Renal pelvis (tissue), 4 donors: ENCODE data around the gene PPP1R13B. TPM values are rescaled to one million over a fixed set of nuclear protein-coding genes. Genes with fewer than 3 reads are reported as not detected.

ENCODE experiments used
- DNase-seq: peaks from one replicate; pipeline ENCODE4 v3.0.0-alpha.2; 2013
- polyA plus RNA-seq, 3 donors: library from polyadenylated mRNA; unstranded; fragments of 120-200 nt; gene quantifications; one replicate each; pipeline ENCODE4 v1.2.1, GENCODE V29; 2013; ENCODE audit not compliant: insufficient read length in 3 of 3

PPP1R13B gene
- polyA plus RNA-seq, 3 donors, result 29.6 to 43.6 (median 41.0) TPM

DNA sequence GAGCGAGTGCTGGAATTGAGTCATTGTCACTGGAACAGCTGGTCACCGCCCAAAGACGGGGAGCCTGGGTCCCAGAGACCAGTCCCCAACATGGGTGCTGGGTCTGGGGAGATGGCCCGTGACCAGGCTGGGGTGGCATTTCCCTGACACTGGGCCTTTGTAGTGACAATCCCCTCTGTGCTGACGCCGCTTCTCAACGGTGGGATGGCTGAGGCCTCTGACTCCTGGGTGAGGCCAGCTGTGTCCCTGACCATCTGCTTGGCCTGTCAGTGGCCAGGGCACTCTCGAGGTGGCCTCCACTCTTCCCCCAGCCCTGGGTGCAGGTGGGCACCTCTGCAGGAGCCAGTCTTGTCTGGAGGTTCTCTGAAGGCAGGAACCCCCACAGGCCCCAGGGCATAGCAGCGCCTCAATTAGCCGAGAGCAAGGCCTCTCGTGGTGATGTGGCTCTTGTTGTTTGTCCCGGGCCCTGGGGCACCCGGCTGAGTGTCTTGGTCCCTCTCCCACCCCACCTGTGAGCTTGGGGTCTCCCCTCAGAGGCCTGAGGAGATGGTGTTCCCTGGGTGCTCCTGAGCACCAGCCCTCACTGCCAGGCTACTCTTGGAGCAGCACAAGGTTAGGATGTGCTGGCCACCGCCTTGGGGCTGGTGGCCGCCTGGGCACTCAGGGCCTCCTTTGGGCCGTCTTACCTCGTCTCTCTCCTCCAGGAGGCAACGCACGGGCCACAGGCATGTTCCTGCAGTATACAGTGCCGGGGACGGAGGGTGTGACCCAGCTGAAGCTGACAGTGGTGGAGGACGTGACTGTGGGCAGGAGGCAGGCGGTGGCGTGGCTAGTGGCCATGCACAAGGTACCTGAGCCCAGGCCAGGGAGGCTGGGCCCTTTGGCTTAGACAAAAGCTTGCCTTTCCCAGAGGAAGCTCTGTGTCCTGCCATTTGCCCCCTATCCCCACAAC lies 115.2 kb downstream of the PPP1R13B start:
- DNase-seq, result no peak

DNA sequence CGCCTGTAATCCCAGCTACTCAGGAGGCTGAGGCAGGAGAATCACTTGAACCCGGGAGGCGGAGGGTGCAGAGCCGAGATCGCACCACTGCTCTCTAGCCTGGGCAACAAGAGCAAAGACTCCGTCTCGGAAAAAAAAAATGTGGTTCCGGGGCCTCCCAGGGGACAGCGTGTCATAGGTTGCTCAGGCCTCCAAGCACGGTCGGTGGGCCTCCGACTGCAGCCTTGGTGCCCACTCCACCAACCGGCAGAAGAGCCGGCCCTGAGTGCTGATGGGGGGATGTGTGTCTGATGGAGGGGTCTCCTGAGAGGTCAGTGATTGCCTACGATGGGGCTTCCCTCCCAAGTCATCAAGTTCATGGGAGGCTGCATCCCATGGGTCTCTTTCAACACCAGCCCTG lies 115.9 kb downstream of the PPP1R13B start:
- no peak for DNase-seq

- DNase-seq, result no peak
These were observed 116.8 kb downstream of the PPP1R13B start for GRCh38 chr14:103730490-103731035.

- DNase-seq, result no peak
These were observed 117.6 kb downstream of the PPP1R13B start for GRCh38 chr14:103729496-103730448.

GRCh38 chr14:103728721-103729120 lies 118.7 kb downstream of the PPP1R13B start:
- DNase-seq, result no peak

DNA sequence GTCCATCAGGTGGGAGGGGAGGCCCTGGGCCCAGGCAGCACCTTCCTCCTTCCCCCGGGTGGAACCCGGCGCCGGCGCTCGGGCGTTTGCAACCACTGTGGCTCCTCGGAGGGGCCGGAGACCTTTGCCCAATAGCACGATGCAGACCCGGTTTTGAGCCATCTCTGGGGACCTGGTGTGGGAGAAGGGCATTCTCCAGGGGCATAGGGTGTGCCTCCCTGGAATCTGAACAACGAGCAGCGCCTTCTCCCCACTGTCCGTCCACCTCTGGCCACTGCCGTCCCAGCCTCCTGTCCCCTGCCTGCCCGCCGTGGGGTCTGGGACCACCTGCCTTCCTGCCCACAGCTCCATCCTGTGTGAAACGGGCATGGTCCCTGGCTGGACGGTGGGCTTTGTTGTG lies 119.2 kb downstream of the PPP1R13B start:
- no peak for DNase-seq

GRCh38 chr14:103727313-103727980 lies 119.9 kb downstream of the PPP1R13B start:
- DNase-seq, result no peak

DNA sequence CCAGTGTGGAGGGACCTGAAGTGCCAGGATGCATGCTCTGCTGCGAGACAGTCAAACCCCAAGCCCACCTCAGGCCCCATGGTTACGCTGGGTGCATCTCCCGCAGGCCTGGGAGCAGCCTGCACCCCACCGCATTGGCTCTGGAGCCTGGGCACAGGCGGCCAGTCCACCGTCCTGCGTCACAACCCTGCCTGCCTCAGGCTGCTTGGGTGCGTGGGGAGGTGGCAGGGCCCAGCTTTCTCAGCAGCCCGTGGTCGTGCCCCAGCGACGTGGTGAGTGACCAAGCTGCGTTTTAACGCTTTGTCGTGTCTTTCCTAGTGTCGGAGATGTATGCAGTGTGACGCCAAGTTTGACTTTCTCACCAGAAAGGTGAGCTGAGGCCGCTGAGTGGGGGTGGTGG lies 120.9 kb downstream of the PPP1R13B start:
- DNase-seq, result no peak

GRCh38 chr14:103725739-103726395 lies 121.5 kb downstream of the PPP1R13B start:
- DNase-seq, result no peak

DNA sequence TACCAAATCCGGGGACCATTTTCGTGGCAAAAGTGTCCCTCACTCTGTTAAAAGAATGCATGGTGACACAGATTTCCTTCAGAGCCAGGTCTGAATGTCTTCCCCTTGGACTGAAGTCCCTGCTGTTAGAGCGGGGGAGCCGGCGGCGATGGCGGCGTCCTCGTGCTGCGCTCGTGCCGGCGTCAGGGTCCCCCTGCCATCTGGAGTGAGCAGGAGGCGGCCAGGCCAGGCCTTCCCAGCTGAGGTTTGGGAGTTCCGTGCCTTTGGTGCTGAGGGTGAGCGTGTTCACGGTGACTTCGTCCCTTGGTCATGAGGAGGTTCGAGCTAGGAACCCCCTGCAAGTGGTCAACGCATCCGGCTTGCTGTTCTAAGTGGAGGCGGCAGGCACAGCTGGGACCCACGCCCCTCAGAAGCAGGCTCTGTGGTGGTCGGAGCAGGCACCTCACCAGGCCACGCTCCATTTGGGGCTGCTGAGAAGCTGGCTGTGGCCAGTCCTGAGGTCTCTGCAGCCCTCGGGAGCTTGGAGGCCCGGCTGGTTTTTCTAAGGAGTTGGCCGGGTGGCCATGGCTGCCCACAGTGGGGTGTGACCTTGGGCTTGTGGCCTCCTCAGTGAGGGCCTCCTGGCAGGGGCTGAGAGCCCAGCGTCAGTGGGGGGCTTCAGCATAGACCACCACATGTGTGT lies 122.2 kb downstream of the PPP1R13B start:
- DNase-seq, result no peak

GRCh38 chr14:103724116-103724515 lies 123.3 kb downstream of the PPP1R13B start:
- DNase-seq, result no peak

GRCh38 chr14:103723748-103724081 lies 123.7 kb downstream of the PPP1R13B start:
- no peak for DNase-seq

DNA sequence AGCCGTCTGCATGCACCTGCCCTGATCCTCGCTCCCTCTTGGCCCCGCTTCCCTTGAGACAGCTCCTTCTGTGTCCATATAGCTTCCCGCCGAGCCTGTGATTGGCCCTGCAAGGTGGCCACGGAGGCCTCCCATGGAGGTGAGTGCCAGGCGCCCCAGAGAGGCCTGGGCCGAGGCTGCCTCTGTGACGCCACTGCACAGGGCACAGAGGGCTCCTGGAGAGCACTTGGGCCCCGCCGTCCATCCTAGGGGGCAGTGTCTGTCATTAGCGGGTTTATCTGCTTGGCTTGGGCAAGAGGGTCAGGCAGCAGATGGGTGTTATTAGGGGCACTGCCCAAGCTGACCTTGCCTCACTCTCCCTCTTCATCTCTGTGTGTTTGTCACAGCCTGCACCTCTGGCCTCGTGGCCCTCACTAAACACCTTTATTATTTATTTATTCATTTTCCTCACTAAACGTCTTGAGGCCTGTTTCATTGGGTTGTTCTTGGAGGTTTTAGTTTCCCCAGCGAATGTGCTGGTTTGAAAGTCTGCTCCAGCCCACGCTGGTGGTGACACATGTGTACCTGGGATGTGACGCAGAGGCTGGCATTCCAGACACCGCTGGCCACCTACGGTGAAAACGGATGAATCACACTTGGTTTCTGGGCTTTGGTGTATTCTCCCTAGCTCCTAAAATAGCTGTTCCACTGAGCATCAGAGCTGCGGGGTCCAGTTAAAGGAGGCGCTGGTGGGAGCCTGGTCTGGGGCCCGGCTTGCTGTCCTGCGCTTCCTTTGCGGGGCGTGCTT lies 125.8 kb downstream of the PPP1R13B start:
- no peak for DNase-seq

- DNase-seq, result no peak
These were observed 127.6 kb downstream of the PPP1R13B start for GRCh38 chr14:103719751-103720150.

- DNase-seq, result no peak
These were observed 128.8 kb downstream of the PPP1R13B start for GRCh38 chr14:103718572-103718971.

DNA sequence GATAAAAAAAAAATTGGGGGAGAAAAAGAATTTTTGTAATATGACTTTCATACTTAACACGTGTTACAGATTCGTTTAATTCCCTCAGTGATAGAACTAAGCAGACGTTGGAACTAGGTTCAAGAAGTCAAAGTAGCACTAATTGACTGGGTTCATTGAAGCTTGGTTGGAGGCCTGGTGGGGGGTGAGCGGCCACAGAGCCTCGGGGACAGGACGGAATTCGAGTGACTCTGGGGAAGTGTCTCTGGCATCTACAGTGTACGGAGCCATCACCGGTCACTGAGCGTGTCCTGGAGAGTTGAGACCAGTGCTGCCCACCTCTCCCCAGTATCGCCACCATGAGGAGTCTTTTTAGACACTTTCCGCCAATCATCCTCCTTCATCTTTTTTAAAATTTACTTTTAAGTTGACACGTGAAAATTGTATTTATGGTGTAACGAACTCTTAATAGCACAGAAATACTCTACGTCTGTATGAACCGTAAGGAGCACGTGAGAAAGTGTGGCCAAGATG lies 130.4 kb downstream of the PPP1R13B start:
- no peak for DNase-seq

GRCh38 chr14:103716091-103716801 lies 131.1 kb downstream of the PPP1R13B start:
- DNase-seq, result no peak

DNA sequence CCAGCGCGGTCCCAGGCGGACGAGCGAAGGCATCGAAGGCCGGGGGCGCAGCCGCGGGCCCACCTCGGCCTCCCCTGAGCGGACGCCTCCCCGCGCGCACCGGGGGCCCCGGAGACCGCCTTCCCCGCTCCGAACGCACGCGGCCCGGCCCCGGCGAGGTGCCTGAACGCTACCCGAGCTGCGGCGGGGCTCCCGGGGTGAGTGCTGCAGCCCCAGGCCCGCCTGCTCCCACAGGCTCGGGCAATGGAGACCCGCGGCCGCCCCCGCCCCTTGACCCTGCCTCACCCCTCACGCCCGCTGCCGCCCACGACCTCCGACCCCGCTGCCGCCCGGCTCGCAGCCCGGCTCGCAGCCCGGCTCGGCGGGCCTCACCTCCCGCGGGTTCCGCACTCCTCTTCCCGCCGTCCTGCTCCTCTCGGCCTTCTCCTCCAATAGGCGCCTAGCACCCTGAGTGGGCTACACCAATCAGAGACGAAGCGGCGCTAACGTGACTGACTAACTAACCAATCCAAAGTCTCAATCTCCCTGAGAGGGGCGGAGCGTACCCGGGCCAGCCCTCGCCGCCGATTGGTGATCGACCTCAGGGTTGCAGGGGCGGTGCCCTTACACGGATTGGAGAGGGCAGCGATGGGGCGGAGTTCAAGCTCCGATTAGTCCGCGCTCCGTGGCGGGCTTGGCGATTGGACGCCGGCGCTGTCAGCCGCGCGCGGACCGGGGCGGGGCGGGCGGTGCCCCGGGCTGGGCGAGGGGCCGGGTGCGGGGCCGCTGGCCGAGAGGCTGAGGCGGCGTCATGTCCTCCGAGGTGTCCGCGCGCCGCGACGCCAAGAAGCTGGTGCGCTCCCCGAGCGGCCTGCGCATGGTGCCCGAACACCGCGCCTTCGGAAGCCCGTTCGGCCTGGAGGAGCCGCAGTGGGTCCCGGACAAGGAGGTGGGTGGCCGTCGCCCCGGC lies 132.0 kb downstream of the PPP1R13B start, which contains the start of the genes XRCC3 and ZFYVE21:
TSS of gene XRCC3 (minus strand) at position 400 of the 949 bp plus-strand sequence. CDS start 4,364 bp downstream, outside the sequence.
TSS of gene ZFYVE21 (plus strand) at position 759 of the 949 bp plus-strand sequence. CDS start at position 791, 32 bp downstream.
- DNase-seq, result peak; percentile 99
